WI38 (cell line): ENCODE results near the gene S1PR5.

Experiments
- H3K4me3 ChIP-seq: 2 replicates; pipeline ENCODE4 v1.5.1; 2011; ENCODE audit warnings: low read depth, mild to moderate bottlenecking, control low read depth, low read length
- TF ChIP-seq, protein P1 (sequence below): IDR thresholded peaks from 2 replicates; pipeline ENCODE4 v1.5.1; 2012; ENCODE audit warnings: low read depth, mild to moderate bottlenecking, control low read depth, low read length

Gene S1PR5

DNA sequence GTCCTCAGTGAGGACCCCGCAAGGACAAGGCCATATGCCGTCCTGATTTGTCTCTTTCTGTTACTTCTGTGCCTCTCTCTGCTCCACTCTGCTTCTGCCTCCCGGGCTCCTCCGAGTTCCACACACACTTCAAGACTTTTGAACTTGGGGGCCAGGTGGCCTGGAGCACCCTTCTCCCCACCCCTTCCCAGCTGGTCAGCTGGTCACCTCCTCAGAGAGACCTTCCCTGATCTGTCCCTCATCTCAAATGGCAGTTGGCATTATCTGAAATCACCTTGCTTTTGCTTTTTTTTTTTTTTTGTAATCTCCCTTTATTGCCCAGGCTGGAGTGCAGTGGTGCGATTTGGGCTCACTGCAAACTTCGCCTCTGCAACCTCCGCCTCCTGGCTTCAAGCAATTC lies 2.2 kb upstream of the S1PR5 start:
- TF ChIP-seq, protein P1, sequence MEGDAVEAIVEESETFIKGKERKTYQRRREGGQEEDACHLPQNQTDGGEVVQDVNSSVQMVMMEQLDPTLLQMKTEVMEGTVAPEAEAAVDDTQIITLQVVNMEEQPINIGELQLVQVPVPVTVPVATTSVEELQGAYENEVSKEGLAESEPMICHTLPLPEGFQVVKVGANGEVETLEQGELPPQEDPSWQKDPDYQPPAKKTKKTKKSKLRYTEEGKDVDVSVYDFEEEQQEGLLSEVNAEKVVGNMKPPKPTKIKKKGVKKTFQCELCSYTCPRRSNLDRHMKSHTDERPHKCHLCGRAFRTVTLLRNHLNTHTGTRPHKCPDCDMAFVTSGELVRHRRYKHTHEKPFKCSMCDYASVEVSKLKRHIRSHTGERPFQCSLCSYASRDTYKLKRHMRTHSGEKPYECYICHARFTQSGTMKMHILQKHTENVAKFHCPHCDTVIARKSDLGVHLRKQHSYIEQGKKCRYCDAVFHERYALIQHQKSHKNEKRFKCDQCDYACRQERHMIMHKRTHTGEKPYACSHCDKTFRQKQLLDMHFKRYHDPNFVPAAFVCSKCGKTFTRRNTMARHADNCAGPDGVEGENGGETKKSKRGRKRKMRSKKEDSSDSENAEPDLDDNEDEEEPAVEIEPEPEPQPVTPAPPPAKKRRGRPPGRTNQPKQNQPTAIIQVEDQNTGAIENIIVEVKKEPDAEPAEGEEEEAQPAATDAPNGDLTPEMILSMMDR: no peak
- no peak overlapping the region for H3K4me3 ChIP-seq

DNA sequence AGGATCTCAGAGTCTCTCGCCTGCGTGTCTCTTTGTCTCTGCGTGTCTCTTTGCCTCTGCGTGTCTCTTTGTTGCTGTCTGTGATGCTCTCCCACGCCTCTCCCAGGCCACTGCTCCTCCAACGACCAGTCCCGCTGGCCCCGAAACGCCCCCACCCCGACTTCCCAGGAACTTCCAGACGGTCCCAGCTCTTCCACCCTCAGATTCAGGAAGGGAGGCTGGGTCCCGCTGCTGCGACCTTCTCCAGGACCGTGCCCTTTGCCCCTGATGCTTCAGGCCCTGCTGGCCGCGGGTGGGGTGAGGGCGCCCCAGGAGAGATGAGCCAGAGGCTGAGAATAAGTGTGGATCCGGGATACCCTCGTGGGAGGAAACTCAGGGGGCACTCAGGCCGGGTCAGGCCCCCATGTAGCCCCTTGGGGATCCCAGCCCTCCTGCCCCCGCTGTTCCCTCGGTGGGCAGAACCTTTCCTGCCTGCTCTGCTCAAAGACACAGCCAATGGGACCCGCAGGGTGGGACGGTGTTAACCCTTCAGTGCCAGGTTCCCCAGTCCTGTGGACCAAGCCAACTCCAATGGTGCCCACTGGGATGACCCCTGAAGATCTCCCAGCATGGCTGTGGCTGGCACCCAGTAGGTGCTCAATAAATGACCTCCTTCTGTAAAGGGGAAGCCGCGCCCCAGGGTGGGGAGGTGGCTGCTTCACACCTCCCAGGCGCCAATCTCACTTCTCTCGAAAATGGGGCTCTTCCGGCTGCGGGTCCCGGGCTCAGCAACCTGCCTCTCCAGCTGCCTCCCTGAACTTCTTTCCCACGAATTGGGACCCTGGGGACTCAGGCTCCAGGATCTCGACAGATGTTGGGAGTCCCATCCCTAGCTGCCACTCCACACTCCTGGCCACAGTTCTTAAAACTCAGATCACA lies 1.5 kb upstream of the S1PR5 start:
- TF ChIP-seq, protein P1: no peak
- no peak overlapping the region for H3K4me3 ChIP-seq

- TF ChIP-seq, protein P1: no peak
- H3K4me3 ChIP-seq: peak overlapping the region; percentile 40
Observed at GRCh38 chr19:10517760-10518443, 655 bp upstream of the S1PR5 start.

DNA sequence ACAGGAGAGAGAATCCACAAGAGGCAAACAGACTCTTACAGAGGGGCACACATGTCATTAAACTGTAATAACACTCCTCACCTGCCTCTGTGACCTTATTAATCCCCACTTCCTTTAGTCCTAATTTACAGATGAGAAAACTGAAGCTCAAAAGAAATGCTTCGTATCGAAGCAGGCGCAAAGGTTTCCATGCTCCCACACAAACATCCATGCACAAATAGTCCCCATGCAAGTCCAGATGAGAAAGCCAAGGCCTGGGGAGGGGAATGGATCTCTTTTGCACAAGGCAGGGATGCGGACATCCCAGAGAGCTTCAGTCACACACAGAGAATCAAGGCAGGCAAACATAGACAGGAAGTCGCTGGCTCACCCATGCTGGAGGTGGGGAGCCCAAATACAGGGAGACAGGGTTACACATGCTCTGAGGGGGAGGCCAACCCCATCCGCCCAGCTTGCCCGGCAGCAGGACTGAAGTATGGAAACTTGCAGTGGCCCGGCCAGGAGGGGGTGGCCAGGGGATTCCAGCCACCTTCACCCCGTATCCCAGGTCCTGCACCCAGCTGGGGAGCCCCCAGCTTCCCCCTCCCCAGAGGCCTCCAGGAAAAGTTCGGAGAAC lies 468 bp downstream of the S1PR5 start:
- peak overlapping the region; percentile 40 for H3K4me3 ChIP-seq
- TF ChIP-seq, protein P1: no peak

DNA sequence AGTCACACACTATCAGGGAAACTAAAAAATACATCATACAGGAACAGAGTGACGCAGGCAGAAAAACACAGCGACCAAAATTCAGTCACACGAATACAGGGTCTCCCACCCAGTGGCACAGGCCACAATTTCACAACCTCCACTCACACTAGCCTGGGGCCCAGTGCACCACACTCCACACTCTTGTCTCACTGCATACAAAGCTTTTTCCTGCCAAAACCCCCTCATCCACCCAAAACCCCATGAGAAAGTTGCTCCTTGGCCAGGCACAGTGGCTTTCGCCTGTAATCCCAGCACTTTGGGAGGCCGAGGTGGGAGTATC lies 1.2 kb downstream of the S1PR5 start:
- TF ChIP-seq, protein P1: no peak
- no peak overlapping the region for H3K4me3 ChIP-seq

DNA sequence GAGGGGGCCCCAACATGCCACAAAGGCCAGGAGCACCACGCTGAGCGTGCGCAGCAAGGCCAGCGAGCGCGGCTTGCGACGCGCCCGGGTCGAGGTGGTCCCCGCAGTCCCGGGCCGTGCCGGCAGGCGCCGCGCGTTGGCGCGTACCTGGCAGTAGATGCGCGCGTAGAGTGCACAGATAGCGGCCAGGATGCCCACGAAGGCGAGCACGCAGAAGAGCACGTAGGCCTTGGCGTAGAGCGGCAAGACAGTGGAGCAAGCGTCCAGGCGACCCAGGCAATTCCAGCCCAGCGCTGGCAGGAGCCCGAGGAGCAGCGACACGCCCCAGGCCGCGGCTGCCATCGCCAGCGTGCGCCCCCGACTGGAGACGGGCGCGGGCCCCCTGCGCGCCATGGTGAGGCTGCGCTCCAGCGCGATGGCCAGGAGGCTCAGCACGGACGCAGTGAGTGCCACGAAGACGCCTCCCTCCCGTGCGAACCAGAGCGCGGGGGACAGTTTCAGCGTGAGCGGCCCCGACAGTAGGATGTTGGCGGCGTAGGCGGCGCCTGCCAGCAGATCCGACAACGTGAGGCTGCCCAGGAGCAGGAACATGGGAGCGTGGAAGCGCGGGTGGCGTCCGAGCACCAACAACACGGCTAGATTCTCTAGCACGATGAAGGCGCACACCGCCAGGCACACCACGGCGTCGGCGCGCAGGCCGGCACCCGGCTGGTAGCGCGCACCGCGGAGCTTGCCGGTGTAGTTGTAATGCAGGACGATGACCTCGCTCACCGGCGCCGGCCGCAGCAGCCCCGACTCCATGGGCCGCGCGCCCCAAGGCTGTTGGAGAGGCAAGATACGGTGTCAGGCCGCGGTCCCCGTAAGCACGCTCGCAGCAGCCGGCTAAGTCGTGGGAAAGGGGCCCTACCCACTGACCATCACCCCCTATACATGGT lies 2.8 kb downstream of the S1PR5 start:
- no peak overlapping the region for H3K4me3 ChIP-seq

More for the DNA sequence above, 2.8 kb downstream of the S1PR5 start:
- TF ChIP-seq, protein P1: no peak
